Measurements from ENCODE around the gene ACADS. TPM values are rescaled to one million over a fixed set of nuclear protein-coding genes. Genes with fewer than 3 reads are reported as not detected.

Gene ACADS
- total RNA-seq, 1 experiment from 2014 or later, result 5.2 TPM

DNA sequence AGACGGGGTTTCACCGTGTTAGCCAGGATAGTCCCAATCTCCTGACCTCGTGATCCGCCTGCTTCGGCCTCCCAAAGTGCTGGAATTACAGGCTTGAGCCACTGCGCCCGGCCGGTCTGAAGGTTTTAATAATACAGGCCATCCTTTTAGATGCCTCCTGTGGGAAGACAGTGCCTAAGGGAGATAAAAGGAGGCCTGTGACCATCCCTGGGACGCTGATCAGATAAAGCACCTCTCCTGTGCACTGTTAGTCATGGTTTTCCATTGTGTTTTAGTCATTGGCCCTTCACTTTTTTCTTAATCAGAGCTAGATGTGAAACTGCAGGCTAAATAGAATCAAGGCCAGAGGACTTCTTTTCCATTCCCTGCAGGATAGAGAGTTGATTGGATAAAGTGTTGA is 7.6 kb upstream of the ACADS start:
- H3K27ac ChIP-seq (ENCODE audit: low read length), result no peak overlapping the region
- no peaks in the 10 kb centered on the region for H3K9me2 ChIP-seq (replicated peaks; ENCODE audit: insufficient read depth, low read length)
- H3K36me3 ChIP-seq (ENCODE audit: insufficient read depth, low read length), result peaks cover 53% of the 10 kb centered on the region
- DNase-seq, result no peak
- H4K20me1 ChIP-seq (ENCODE audit: insufficient read depth, low read depth, low read length), result peaks cover 27% of the 10 kb centered on the region
- peaks cover 32% of the 10 kb centered on the region for H3K4me1 ChIP-seq (ENCODE audit: low read length)
- H3K27me3 ChIP-seq (ENCODE audit: low read length), result no peaks in the 10 kb centered on the region
- H3K9me3 ChIP-seq (ENCODE audit: low read length), result no peaks in the 10 kb centered on the region
- no peak overlapping the region for H3K4me3 ChIP-seq (ENCODE audit: low read length)
- H3K9ac ChIP-seq (ENCODE audit: low read length), result no peak overlapping the region
- H3K4me2 ChIP-seq (ENCODE audit: low read depth, low read length, poor library complexity, severe bottlenecking), result no peak overlapping the region
- peaks cover 5% of the 10 kb centered on the region for H3K79me2 ChIP-seq (ENCODE audit: low read length)
- H2AFZ ChIP-seq (ENCODE audit: low read length), result no peak overlapping the region

DNA sequence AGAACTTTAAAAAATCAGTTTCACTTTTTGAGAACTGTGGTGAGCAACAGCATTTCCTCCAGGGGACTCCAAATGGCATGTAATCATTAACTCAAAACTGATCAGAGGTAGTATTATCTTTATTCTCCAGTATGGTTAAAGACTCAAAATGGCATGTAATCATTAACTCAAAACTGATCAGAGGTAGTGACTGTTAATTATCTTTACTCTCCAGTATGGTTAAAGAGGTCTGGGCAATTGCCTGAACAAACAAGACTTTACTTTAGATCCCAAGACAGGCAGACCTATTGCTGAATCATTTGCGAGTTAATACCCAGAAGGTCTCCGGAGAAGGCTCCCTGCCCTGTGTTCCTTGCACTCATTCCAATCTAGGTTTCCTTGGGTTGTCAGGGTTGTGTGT is 6.6 kb upstream of the ACADS start:
- Histone ChIP-seq H4K20me1 (ENCODE audit: insufficient read depth, low read depth, low read length) (peaks cover 28% of the 10 kb centered on the region), H3K9me2 (replicated peaks; ENCODE audit: insufficient read depth, low read length) (no peaks in the 10 kb centered on the region), H3K9ac (ENCODE audit: low read length) (no peak overlapping the region), H3K4me3 (ENCODE audit: low read length) (no peak overlapping the region), H3K36me3 (ENCODE audit: insufficient read depth, low read length) (peaks cover 59% of the 10 kb centered on the region), H2AFZ (ENCODE audit: low read length) (no peak overlapping the region), H3K9me3 (ENCODE audit: low read length) (no peaks in the 10 kb centered on the region), H3K27ac (ENCODE audit: low read length) (no peak overlapping the region), H3K79me2 (ENCODE audit: low read length) (peaks cover 5% of the 10 kb centered on the region), H3K4me1 (ENCODE audit: low read length) (peaks cover 26% of the 10 kb centered on the region), H3K27me3 (ENCODE audit: low read length) (no peaks in the 10 kb centered on the region), H3K4me2 (ENCODE audit: low read depth, low read length, poor library complexity, severe bottlenecking) (no peak overlapping the region)
- DNase-seq, result no peak

DNA sequence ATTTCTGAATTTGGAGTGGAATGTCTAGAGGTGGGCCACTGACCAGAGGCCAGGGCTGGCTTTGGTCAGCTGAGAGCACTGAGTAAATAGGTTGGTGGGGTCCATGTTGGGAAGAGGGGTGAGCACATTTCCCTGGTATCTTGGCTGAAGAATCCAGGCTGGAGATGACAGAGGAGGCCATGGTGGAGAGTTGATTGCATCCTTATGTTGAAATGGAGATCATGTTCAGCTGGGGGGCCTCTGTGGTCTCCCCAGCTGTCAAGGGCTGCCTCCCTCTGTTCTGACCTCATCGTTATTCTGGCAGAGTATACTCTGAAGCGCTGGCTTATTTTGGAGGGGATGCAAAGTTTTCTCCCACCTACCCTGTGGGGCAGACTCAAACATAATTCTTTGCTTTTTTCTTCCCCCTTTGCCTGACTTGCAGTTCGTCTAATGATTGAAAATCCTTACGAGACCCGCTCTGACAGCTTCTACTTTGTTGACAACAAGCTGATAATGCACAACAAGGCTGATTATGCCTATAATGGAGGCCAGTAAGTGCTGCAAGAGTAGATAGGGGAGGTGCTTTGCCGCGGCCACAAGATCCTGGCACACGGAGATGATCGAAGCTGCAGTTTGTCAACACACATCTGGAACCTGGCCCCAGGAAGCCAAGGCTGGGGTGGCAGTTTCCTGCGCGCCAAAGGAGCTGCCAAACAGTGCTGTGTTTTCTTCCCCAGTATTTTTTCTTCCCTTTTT is 6.0 kb upstream of the ACADS start:
- Histone ChIP-seq H4K20me1 (ENCODE audit: insufficient read depth, low read depth, low read length) (peaks cover 28% of the 10 kb centered on the region), H3K4me3 (ENCODE audit: low read length) (no peak overlapping the region), H3K9me2 (replicated peaks; ENCODE audit: insufficient read depth, low read length) (no peaks in the 10 kb centered on the region), H3K4me2 (ENCODE audit: low read depth, low read length, poor library complexity, severe bottlenecking) (no peak overlapping the region), H3K79me2 (ENCODE audit: low read length) (peaks cover 1% of the 10 kb centered on the region), H3K27me3 (ENCODE audit: low read length) (no peaks in the 10 kb centered on the region), H3K36me3 (ENCODE audit: insufficient read depth, low read length) (peaks cover 56% of the 10 kb centered on the region), H3K9me3 (ENCODE audit: low read length) (no peaks in the 10 kb centered on the region), H3K4me1 (ENCODE audit: low read length) (peaks cover 26% of the 10 kb centered on the region), H3K9ac (ENCODE audit: low read length) (no peak overlapping the region), H2AFZ (ENCODE audit: low read length) (no peak overlapping the region), H3K27ac (ENCODE audit: low read length) (no peak overlapping the region)
- DNase-seq, result no peak

DNA sequence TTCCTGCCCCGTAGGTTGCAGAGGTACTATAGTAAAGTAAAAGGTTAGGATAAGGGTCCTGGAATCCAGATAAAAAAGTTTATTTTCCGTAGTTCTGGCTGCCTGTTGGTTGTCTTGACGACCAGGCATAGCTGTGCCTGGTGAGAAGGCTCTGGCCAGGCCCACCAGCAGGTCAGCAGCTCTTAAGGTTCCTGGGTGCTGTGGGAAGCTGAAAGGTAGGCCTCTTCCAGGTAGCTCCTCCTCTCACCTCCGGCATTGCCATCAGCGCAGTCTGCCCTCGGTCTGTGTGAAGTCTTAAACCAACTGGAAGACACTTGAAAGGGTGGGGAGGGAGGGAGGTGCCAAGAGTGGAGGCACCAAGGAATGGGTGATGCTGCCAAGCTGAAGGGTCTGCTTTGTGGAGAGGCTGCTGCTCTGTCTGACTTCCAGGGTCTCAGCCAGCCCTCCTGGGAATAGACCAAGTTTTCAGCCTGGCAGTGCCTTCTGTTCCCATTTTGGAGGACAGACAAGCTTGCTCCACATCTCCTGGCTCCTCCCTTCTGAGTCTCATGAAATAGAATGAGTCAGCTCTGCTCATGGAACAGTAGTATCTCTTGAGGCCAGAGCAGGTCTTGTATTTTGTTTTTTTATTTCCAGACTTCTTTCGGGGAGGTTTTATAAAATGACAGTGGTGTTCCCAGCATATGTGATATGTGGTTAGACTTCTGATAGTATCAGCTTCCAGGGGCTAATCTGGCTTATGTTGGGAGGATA is 5.2 kb upstream of the ACADS start:
- peak overlapping the region; percentile 3; the same call in 1 of the 2 replicates for H3K9ac ChIP-seq (ENCODE audit: low read length)
- H3K9me3 ChIP-seq (ENCODE audit: low read length), result no peaks in the 10 kb centered on the region
- no peaks in the 10 kb centered on the region for H3K79me2 ChIP-seq (ENCODE audit: low read length)
- H3K36me3 ChIP-seq (ENCODE audit: insufficient read depth, low read length), result peaks cover 56% of the 10 kb centered on the region
- H3K4me2 ChIP-seq (ENCODE audit: low read depth, low read length, poor library complexity, severe bottlenecking), result peak overlapping the region; percentile 26
- no peak for DNase-seq
- H3K27me3 ChIP-seq (ENCODE audit: low read length), result no peaks in the 10 kb centered on the region
- H3K4me1 ChIP-seq (ENCODE audit: low read length), result peaks cover 31% of the 10 kb centered on the region
- H2AFZ ChIP-seq (ENCODE audit: low read length), result no peak overlapping the region
- H4K20me1 ChIP-seq (ENCODE audit: insufficient read depth, low read depth, low read length), result peaks cover 28% of the 10 kb centered on the region
- H3K27ac ChIP-seq (ENCODE audit: low read length), result no peak overlapping the region
- no peaks in the 10 kb centered on the region for H3K9me2 ChIP-seq (replicated peaks; ENCODE audit: insufficient read depth, low read length)
- no peak overlapping the region for H3K4me3 ChIP-seq (ENCODE audit: low read length)

DNA sequence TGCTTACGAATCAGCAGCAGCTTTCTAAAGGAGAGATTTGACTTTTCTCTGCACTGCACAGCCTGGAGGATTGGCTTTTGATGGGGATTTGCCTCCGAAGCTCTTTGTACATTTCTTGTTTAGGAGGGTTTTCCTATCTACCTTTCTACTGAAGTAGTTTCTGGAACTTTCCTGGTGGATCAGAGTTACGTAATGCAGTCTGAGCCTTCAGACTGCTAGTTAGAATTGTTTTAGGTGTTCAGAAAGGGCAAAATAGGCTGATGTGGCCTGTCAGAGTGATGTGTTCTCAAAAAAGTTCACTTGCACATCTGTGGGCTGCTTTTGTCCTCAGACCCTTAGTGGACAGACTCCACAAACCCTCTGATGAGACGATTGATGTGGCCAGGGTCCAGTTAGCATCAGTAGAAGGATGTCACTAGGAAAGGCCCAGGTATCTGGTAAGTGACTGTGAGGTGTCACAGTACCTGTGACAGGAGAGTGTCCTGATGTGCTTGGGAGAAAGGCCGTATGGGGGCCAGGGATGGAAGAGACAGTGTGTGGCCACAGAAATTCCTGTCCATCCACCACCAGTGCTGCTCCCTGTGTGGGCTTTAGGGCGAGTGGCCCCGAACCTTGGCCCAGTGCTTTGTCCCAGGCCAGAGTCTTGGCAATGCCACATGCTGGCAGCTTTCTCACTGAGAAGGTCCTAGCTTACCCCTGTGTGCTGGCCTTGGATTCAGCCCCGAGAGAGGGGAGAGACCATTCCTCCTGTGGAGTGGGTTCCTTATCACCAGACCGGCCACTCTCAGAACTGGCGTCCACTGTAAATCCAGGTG is 4.4 kb upstream of the ACADS start:
- Histone ChIP-seq H3K4me3 (ENCODE audit: low read length) (no peak overlapping the region), H3K36me3 (ENCODE audit: insufficient read depth, low read length) (peaks cover 54% of the 10 kb centered on the region), H3K27ac (ENCODE audit: low read length) (no peak overlapping the region), H3K79me2 (ENCODE audit: low read length) (no peaks in the 10 kb centered on the region), H3K9ac (ENCODE audit: low read length) (peak overlapping the region; percentile 3), H2AFZ (ENCODE audit: low read length) (no peak overlapping the region), H3K9me2 (replicated peaks; ENCODE audit: insufficient read depth, low read length) (no peaks in the 10 kb centered on the region), H3K27me3 (ENCODE audit: low read length) (no peaks in the 10 kb centered on the region), H4K20me1 (ENCODE audit: insufficient read depth, low read depth, low read length) (peaks cover 28% of the 10 kb centered on the region), H3K4me2 (ENCODE audit: low read depth, low read length, poor library complexity, severe bottlenecking) (peak overlapping the region; percentile 26), H3K4me1 (ENCODE audit: low read length) (peaks cover 36% of the 10 kb centered on the region), H3K9me3 (ENCODE audit: low read length) (no peaks in the 10 kb centered on the region)
- DNase-seq, result no peak

DNA sequence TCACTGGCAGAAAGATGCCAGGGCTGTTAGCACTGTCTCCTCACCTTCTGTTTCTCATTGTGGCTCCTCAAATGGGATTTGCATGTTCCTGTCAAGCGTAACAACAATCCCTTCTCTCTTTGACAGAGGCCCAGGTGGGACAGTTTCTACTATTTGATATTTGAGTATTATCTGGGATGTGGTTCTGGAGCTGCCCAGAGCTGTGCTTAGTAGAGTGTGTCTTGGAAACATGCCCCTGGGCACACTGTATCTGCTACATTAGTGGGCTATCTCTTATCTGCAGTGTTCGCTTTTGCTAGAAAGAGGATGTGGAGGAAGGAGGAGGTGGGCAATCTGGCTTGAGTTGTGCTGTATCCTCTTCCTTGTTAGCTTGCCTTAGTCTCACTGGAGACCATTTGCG is 3.8 kb upstream of the ACADS start:
- Histone ChIP-seq H3K79me2 (ENCODE audit: low read length) (no peaks in the 10 kb centered on the region), H3K36me3 (ENCODE audit: insufficient read depth, low read length) (peaks cover 47% of the 10 kb centered on the region), H3K27me3 (ENCODE audit: low read length) (no peaks in the 10 kb centered on the region), H3K4me3 (ENCODE audit: low read length) (no peak overlapping the region), H3K27ac (ENCODE audit: low read length) (no peak overlapping the region), H3K9ac (ENCODE audit: low read length) (no peak overlapping the region), H3K9me3 (ENCODE audit: low read length) (no peaks in the 10 kb centered on the region), H4K20me1 (ENCODE audit: insufficient read depth, low read depth, low read length) (peaks cover 28% of the 10 kb centered on the region), H3K4me2 (ENCODE audit: low read depth, low read length, poor library complexity, severe bottlenecking) (peak overlapping the region; percentile 26), H3K4me1 (ENCODE audit: low read length) (peaks cover 38% of the 10 kb centered on the region), H2AFZ (ENCODE audit: low read length) (no peak overlapping the region), H3K9me2 (replicated peaks; ENCODE audit: insufficient read depth, low read length) (no peaks in the 10 kb centered on the region)
- peak; percentile 71 for DNase-seq

DNA sequence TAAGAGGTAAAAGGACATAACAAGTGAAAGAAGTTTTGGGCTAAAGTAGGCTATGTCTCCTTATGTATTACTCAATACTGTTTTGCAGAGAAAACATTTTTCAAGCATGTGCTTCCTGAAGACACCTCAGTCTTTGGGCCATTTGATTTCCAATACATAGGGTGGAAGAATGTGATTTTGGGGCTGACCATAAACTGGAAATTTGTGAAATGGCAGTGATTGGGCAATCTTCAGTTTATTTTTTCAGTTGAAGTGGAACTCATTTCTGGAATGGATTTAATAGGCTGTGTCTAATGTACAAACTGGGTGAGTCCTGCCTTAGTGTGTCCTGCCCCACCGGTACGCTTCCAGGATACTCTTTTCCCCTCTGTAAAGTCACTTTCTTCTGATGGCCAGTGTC is 2.8 kb upstream of the ACADS start:
- Histone ChIP-seq H3K4me1 (ENCODE audit: low read length) (peaks cover 38% of the 10 kb centered on the region), H3K4me3 (ENCODE audit: low read length) (no peak overlapping the region), H3K27me3 (ENCODE audit: low read length) (no peaks in the 10 kb centered on the region), H2AFZ (ENCODE audit: low read length) (no peak overlapping the region), H4K20me1 (ENCODE audit: insufficient read depth, low read depth, low read length) (peaks cover 28% of the 10 kb centered on the region), H3K4me2 (ENCODE audit: low read depth, low read length, poor library complexity, severe bottlenecking) (no peak overlapping the region), H3K27ac (ENCODE audit: low read length) (no peak overlapping the region), H3K9me3 (ENCODE audit: low read length) (no peaks in the 10 kb centered on the region), H3K9ac (ENCODE audit: low read length) (no peak overlapping the region), H3K9me2 (replicated peaks; ENCODE audit: insufficient read depth, low read length) (no peaks in the 10 kb centered on the region), H3K36me3 (ENCODE audit: insufficient read depth, low read length) (peaks cover 45% of the 10 kb centered on the region), H3K79me2 (ENCODE audit: low read length) (no peaks in the 10 kb centered on the region)
- DNase-seq, result no peak

DNA sequence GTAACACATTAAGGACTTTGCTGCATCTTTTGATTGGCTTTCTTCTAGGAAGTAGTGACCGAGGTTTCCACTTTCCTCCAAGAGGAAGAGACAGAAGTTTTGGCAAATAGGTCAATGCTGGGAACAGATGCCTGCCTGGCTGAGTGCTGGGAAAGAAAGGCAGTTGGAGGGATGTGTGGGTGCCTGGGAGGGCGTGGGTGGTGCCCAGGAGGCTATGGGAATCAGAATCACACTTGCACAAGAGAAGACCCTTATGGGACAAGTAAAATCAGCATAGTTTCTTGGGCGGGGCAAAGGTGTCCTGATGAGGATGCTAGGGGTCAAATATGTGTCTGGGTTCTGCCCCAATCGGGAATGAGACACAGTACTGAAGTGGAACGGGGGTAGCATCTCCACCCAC is 906 bp upstream of the ACADS start:
- Histone ChIP-seq H3K9me3 (ENCODE audit: low read length) (no peaks in the 10 kb centered on the region), H3K4me2 (ENCODE audit: low read depth, low read length, poor library complexity, severe bottlenecking) (no peak overlapping the region)

More for the DNA sequence above, 906 bp upstream of the ACADS start:
- no peaks in the 10 kb centered on the region for H3K9me2 ChIP-seq (replicated peaks; ENCODE audit: insufficient read depth, low read length)
- no peak for DNase-seq
- H3K27ac ChIP-seq (ENCODE audit: low read length), result no peak overlapping the region
- no peak overlapping the region for H2AFZ ChIP-seq (ENCODE audit: low read length)
- H3K36me3 ChIP-seq (ENCODE audit: insufficient read depth, low read length), result peaks cover 27% of the 10 kb centered on the region
- no peaks in the 10 kb centered on the region for H3K79me2 ChIP-seq (ENCODE audit: low read length)
- H4K20me1 ChIP-seq (ENCODE audit: insufficient read depth, low read depth, low read length), result peaks cover 24% of the 10 kb centered on the region
- no peak overlapping the region for H3K9ac ChIP-seq (ENCODE audit: low read length)
- peaks cover 38% of the 10 kb centered on the region for H3K4me1 ChIP-seq (ENCODE audit: low read length)
- no peaks in the 10 kb centered on the region for H3K27me3 ChIP-seq (ENCODE audit: low read length)
- H3K4me3 ChIP-seq (ENCODE audit: low read length), result peak overlapping the region; percentile 64; the same call in 1 of the 2 replicates

All from Karpas-422 (cell line).